ENCODE data around the gene PLAC9. TPM values are rescaled to one million over a fixed set of nuclear protein-coding genes. Genes with fewer than 3 reads are reported as not detected.

The PLAC9 gene
- total and polyA plus RNA-seq, 12 donors = 1.8 to 67.6 (median 24.0) TPM

DNA sequence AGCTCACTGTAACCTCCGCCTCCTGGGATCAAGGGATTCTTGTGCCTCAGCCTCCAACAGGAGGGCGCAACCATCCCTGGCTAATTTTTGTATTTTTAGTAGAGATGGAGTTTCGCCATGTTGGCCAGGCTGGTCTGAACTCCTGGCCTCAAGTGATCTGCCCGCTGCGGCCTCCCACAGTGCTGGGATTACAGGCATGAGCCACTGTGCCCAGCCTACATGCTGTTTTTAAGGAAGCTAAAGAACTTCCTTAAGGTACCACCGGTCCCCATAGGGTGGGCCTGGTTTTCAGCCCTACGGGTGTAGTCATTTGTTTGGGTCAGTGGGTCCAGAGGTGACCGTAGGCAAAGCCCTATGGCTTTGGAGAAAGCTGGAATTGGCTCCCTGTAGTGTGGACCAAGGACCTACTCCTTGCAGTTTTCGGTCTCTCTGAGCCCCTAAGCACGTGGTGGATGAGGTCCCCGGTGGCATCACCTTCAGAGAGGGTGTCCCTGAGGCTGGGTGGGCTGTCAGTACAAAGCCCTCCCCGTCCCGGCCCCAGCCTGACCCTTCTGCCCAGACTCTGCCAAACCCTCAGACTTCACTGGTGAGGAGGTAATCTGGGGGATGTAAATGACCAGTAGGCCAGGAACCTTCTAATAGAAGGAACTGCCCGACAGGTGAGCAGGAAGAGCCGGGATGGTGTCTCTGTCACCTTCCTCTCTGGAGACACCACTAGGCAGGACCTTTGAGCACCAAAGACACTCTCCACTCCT, 42.3 kb downstream of the PLAC9 start:
- Histone ChIP-seq H3K36me3 (replicated peaks in 1 of 2) (peaks cover 0 to 14% of the 10 kb centered on the region in 2 donors), H3K4me3 (no peak overlapping the region), H3K27me3 (no peaks in the 10 kb centered on the region), H3K27ac (no peak overlapping the region), H3K4me1 (replicated peaks in 1 of 2) (no peaks in the 10 kb centered on the region), H3K9me3 (replicated peaks in 1 of 3) (no peaks in the 10 kb centered on the region)
- intact Hi-C loops (cut with DNase I) = no loop called here
- TF ChIP-seq, protein P1, sequence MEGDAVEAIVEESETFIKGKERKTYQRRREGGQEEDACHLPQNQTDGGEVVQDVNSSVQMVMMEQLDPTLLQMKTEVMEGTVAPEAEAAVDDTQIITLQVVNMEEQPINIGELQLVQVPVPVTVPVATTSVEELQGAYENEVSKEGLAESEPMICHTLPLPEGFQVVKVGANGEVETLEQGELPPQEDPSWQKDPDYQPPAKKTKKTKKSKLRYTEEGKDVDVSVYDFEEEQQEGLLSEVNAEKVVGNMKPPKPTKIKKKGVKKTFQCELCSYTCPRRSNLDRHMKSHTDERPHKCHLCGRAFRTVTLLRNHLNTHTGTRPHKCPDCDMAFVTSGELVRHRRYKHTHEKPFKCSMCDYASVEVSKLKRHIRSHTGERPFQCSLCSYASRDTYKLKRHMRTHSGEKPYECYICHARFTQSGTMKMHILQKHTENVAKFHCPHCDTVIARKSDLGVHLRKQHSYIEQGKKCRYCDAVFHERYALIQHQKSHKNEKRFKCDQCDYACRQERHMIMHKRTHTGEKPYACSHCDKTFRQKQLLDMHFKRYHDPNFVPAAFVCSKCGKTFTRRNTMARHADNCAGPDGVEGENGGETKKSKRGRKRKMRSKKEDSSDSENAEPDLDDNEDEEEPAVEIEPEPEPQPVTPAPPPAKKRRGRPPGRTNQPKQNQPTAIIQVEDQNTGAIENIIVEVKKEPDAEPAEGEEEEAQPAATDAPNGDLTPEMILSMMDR (IDR thresholded peaks at IDR 0.05) = no peak
- no peak for TF ChIP-seq POLR2A (IDR thresholded peaks at IDR 0.05)
- WGBS, 4 donors = 80 to 96% (median 91%) methylated on average over 14 to 15 of the region's 15 CpGs
- DNase-seq = no peak

- H3K9me3 ChIP-seq (replicated peaks in 1 of 3) = no peaks in the 10 kb centered on the region
- H3K4me1 ChIP-seq (replicated peaks in 1 of 2) = no peaks in the 10 kb centered on the region
- no peak overlapping the region for H3K27ac ChIP-seq
- intact Hi-C loops (cut with DNase I) = no loop called here
- no peak overlapping the region for H3K4me3 ChIP-seq
- no peaks in the 10 kb centered on the region for H3K27me3 ChIP-seq
- 91 to 93% (median 92%) methylated on average over 3 to 6 of the region's 6 CpGs for WGBS, 4 donors
- peaks cover 0 to 11% of the 10 kb centered on the region in 2 donors for H3K36me3 ChIP-seq (replicated peaks in 1 of 2)
- DNase-seq = no peak
- TF ChIP-seq, protein P1 (IDR thresholded peaks at IDR 0.05) = no peak
- no peak for TF ChIP-seq POLR2A (IDR thresholded peaks at IDR 0.05)
These were observed 44.0 kb downstream of the PLAC9 start for GRCh38 chr10:80176526-80176925.

DNA sequence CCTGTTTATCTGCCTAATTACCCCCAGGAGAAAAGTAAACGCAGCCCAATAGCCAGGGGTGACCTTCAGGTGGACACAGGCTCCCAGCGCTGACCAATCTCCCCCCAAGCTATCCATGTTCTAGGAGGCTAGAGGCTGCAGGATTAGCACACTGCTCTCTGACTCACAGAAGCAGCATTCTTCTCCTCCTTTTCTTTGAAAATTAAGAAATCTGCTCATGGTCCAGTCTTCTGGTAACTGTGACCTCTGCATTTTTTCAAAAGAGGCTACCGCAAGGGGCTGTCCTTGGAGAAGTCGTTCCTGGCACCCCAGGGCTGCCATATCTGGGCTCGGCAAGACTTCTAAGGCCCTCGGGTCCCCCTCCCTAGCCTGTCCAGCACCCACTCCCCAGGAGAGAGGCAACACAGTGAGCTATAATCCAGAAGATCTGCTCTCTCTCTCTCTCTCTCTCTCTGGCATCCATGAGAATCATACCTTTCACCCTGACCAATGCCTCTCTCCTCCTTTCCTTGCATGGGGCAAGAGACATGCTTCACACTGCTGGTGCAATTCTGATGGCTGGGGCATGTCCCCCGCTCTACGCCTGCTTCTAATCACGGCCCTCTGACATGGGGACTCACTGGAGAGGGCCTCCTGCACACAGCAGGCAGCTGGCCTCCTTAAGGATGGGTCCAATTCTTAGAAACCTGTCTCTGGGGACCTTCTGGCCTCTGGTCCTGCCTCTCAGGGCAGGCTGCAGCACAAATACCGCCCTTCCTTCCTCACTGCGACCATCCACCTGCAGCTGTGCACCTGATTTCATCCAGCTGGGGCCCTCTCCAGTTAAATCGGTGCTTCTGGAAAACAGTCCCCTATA, 45.5 kb downstream of the PLAC9 start:
- peak overlapping the region in 1 of 5 donors; percentile 53 for H3K27ac ChIP-seq
- no peaks in the 10 kb centered on the region for H3K36me3 ChIP-seq (replicated peaks in 1 of 2)
- H3K4me3 ChIP-seq = no peak overlapping the region
- no peaks in the 10 kb centered on the region for H3K4me1 ChIP-seq (replicated peaks in 1 of 2)
- intact Hi-C loops (cut with DNase I) = no loop called here
- DNase-seq = no peak
- H3K9me3 ChIP-seq (replicated peaks in 1 of 3) = no peaks in the 10 kb centered on the region
- 67 to 88% (median 80%) methylated on average over 8 to 12 of the region's 12 CpGs for WGBS, 4 donors
- H3K27me3 ChIP-seq = no peaks in the 10 kb centered on the region
- no peak for TF ChIP-seq POLR2A (IDR thresholded peaks at IDR 0.05)
- TF ChIP-seq, protein P1 (IDR thresholded peaks at IDR 0.05) = no peak

GRCh38 chr10:80182986-80183385, 50.5 kb downstream of the PLAC9 start:
- no peaks in the 10 kb centered on the region for H3K27me3 ChIP-seq
- H3K4me1 ChIP-seq (replicated peaks in 1 of 2) = peaks cover 0 to 7% of the 10 kb centered on the region in 2 donors
- intact Hi-C loops (cut with DNase I) = no loop called here
- TF ChIP-seq, protein P1 (IDR thresholded peaks at IDR 0.05) = no peak
- TF ChIP-seq POLR2A (IDR thresholded peaks at IDR 0.05) = no peak
- WGBS, 4 donors = 78 to 93% (median 86%) methylated on average over 5 to 6 of the region's 6 CpGs
- no peaks in the 10 kb centered on the region for H3K36me3 ChIP-seq (replicated peaks in 1 of 2)
- H3K4me3 ChIP-seq = no peak overlapping the region
- H3K27ac ChIP-seq = no peak overlapping the region
- no peak for DNase-seq
- H3K9me3 ChIP-seq (replicated peaks in 1 of 3) = no peaks in the 10 kb centered on the region
